GM12864 (cell line): ENCODE measurements around the gene SUCLG2.

Experiments
- DNase-seq: peaks from one replicate; pipeline ENCODE4 v3.0.0-alpha.2; 2011; ENCODE audit warnings: low read depth
- H3K4me3 ChIP-seq: 2 replicates; pipeline ENCODE4 v1.5.1; 2011; ENCODE audit warnings: mild to moderate bottlenecking, low read depth, low read length, control low read depth
- TF ChIP-seq, protein P1 (sequence below): IDR thresholded peaks from 2 replicates; pipeline ENCODE4 v1.5.1; 2011; ENCODE audit warnings: low read depth, mild to moderate bottlenecking, moderate library complexity, low read length, control low read depth, inconsistent platforms; ENCODE audit errors: missing control alignments

The SUCLG2 gene

DNA sequence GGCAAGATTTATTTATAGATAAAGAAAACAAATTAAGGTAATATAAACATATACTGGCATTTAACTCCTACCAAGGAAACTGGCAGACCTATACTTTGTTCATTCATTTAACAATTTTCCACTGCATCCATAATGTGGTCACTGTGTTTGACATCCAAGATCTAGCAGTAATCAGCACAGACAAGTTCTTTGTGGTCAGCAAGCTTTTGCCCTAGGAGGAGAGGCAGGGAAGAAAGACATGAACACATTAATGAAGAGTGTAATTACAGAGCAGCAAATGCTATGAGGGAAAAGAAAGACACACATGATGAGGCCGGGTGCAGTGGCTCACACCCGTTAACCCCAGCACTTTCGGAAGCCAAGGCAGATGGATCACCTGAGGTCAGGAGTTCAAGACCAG is 34.4 kb downstream of the SUCLG2 start:
- DNase-seq, result no peak
- no peak overlapping the region for H3K4me3 ChIP-seq
- TF ChIP-seq, protein P1, sequence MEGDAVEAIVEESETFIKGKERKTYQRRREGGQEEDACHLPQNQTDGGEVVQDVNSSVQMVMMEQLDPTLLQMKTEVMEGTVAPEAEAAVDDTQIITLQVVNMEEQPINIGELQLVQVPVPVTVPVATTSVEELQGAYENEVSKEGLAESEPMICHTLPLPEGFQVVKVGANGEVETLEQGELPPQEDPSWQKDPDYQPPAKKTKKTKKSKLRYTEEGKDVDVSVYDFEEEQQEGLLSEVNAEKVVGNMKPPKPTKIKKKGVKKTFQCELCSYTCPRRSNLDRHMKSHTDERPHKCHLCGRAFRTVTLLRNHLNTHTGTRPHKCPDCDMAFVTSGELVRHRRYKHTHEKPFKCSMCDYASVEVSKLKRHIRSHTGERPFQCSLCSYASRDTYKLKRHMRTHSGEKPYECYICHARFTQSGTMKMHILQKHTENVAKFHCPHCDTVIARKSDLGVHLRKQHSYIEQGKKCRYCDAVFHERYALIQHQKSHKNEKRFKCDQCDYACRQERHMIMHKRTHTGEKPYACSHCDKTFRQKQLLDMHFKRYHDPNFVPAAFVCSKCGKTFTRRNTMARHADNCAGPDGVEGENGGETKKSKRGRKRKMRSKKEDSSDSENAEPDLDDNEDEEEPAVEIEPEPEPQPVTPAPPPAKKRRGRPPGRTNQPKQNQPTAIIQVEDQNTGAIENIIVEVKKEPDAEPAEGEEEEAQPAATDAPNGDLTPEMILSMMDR, result no peak

DNA sequence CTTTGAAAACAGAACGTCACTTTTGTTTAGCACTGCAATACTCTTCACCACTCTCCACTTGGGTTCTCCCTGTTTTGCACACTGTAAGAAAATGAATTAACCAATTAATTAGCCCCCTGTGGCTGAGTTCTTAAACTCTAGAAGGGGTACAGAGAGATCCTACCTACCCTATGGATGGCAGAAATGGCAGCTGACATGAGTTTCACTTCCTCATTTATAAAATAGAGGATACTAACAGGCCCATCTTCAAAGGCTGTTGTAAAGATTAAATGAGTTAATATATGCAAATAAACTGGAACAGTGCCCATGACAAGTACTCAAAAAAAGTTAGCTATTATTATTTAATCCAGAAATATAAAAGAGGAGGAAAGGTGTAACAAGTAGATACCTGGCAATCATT is 36.9 kb downstream of the SUCLG2 start:
- no peak for DNase-seq
- H3K4me3 ChIP-seq, result no peak overlapping the region

DNA sequence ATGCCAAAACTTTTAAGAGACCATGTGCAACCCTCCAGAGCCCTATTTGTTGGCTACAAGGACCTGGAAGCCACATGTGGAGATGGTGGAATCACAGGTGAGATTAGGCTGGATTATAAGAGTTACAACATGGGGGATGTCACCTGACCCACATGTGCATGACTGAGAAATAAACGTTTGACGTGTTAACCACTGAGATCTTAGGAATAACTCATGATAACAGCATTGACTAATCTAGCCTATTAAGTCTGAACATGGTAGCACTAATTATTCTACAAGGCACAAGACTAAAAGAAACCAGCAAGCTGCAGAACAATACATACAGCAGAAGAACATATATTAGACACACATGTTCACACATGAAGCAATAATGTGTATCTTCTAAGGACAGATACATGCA is 38.4 kb downstream of the SUCLG2 start:
- TF ChIP-seq, protein P1, result no peak
- H3K4me3 ChIP-seq, result no peak overlapping the region
- no peak for DNase-seq

More for the DNA sequence above, 36.9 kb downstream of the SUCLG2 start:
- TF ChIP-seq, protein P1, result no peak

- no peak for DNase-seq
- TF ChIP-seq, protein P1, result no peak
- H3K4me3 ChIP-seq, result no peak overlapping the region
Measured at GRCh38 chr3:67614195-67614594, 40.2 kb downstream of the SUCLG2 start.

- no peak overlapping the region for H3K4me3 ChIP-seq
- no peak for DNase-seq
- TF ChIP-seq, protein P1, result no peak
Measured at GRCh38 chr3:67610458-67610857, 44.0 kb downstream of the SUCLG2 start.

- no peak for DNase-seq
- no peak overlapping the region for H3K4me3 ChIP-seq
- TF ChIP-seq, protein P1, result no peak
Measured at GRCh38 chr3:67609709-67610108, 44.7 kb downstream of the SUCLG2 start.

DNA sequence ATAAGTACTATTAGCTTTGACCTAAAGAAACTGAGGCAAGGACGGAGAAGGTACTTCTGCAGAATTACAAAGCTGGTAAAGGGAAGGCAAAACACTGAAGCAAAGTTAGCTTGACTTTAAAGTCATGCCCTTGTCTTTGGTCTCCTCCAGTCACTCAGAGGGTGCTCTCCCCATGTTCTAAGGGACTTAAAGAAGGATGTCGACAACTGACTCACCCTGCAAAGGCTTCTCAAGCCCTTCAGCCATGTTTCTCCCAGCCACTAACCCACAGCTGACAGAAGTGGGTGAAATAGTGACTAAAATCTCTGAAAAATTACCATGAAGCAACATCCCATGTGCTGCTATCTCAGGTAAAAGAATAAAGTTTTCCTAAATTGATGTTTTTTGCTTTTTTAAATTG is 46.4 kb downstream of the SUCLG2 start:
- TF ChIP-seq, protein P1, result no peak
- H3K4me3 ChIP-seq, result no peak overlapping the region
- DNase-seq, result no peak
